NCI-H1048 (cell line): ENCODE data around the gene KCND3.

Experiments
- DNase-seq: peaks from one replicate; lab custom pipeline; 2025; lab: John Stamatoyannopoulos, UW

Gene KCND3

GRCh38 chr1:111988743-111989453 is 570 bp downstream of the KCND3 start:
- DNase-seq: no peak

GRCh38 chr1:111988377-111988742 is 1.1 kb downstream of the KCND3 start:
- no peak for DNase-seq

GRCh38 chr1:111987502-111987901 is 2.0 kb downstream of the KCND3 start:
- no peak for DNase-seq

GRCh38 chr1:111983500-111983899 is 6.0 kb downstream of the KCND3 start:
- no peak for DNase-seq

- DNase-seq: no peak
Measured at GRCh38 chr1:111982428-111982827, 7.0 kb downstream of the KCND3 start.

GRCh38 chr1:111981871-111982270 is 7.6 kb downstream of the KCND3 start:
- no peak for DNase-seq

- no peak for DNase-seq
Measured at GRCh38 chr1:111981090-111981489, 8.4 kb downstream of the KCND3 start.

- DNase-seq: no peak
Measured at GRCh38 chr1:111980686-111981085, 8.8 kb downstream of the KCND3 start.

- no peak for DNase-seq
Measured at GRCh38 chr1:111978695-111979094, 10.8 kb downstream of the KCND3 start.

GRCh38 chr1:111977378-111977777 is 12.1 kb downstream of the KCND3 start:
- DNase-seq: no peak

GRCh38 chr1:111976842-111977241 is 12.6 kb downstream of the KCND3 start:
- DNase-seq: no peak

- DNase-seq: no peak
Measured at GRCh38 chr1:111976332-111976731, 13.1 kb downstream of the KCND3 start.

- no peak for DNase-seq
Measured at GRCh38 chr1:111973150-111973790, 16.2 kb downstream of the KCND3 start.

GRCh38 chr1:111971396-111971795 is 18.1 kb downstream of the KCND3 start:
- no peak for DNase-seq

GRCh38 chr1:111968511-111968910 is 21.0 kb downstream of the KCND3 start:
- DNase-seq: no peak

- DNase-seq: no peak
Measured at GRCh38 chr1:111967886-111968285, 21.6 kb downstream of the KCND3 start.

- no peak for DNase-seq
Measured at GRCh38 chr1:111967067-111967690, 22.3 kb downstream of the KCND3 start.

GRCh38 chr1:111965781-111966443 is 23.6 kb downstream of the KCND3 start:
- DNase-seq: no peak

- DNase-seq: no peak
Measured at GRCh38 chr1:111963985-111964738, 25.3 kb downstream of the KCND3 start.

- DNase-seq: no peak
Measured at GRCh38 chr1:111961773-111962565, 27.5 kb downstream of the KCND3 start.

GRCh38 chr1:111961016-111961415 is 28.5 kb downstream of the KCND3 start:
- no peak for DNase-seq
